ENCODE results near the gene ALKBH4. TPM values are rescaled to one million over a fixed set of nuclear protein-coding genes. Genes with fewer than 3 reads are reported as not detected.
"Not testable (repeated sequence)": the region's sequence is repeated elsewhere in the genome, so short reads cannot be mapped to it uniquely, and the experiment has no call there.

The ALKBH4 gene
- total and polyA plus RNA-seq, 8 donors: 8.6 to 14.1 (median 10.9) TPM

- TF ChIP-seq CTCF (IDR thresholded peaks at IDR 0.05): no peak
- intact Hi-C loops (cut with DNase I): no loop called here
These were observed 5.3 kb downstream of the ALKBH4 start for GRCh38 chr7:102459221-102459844.

GRCh38 chr7:102457352-102457924, 7.2 kb downstream of the ALKBH4 start:
- no peak for TF ChIP-seq CTCF (IDR thresholded peaks at IDR 0.05)
- intact Hi-C loops (cut with DNase I): no loop called here
- Histone ChIP-seq H3K36me3 (peaks cover 0 to 48% of the 10 kb centered on the region in 2 donors), H3K4me3 (no peak overlapping the region), H3K27ac (no peak overlapping the region), H3K4me1 (no peaks in the 10 kb centered on the region), H3K9me3 (no peaks in the 10 kb centered on the region), H3K27me3 (no peaks in the 10 kb centered on the region)
- no peak for ATAC-seq
- DNase-seq: no peak

More at GRCh38 chr7:102459221-102459844, 5.3 kb downstream of the ALKBH4 start:
- H3K27me3 ChIP-seq: no peaks in the 10 kb centered on the region
- H3K4me1 ChIP-seq: peaks cover 6 to 10% of the 10 kb centered on the region in 2 donors
- no peaks in the 10 kb centered on the region for H3K9me3 ChIP-seq
- no peak overlapping the region for H3K27ac ChIP-seq
- peaks cover 0 to 48% of the 10 kb centered on the region in 2 donors for H3K36me3 ChIP-seq
- ATAC-seq (no peak), DNase-seq (no peak)
- H3K4me3 ChIP-seq: no peak overlapping the region

GRCh38 chr7:102456327-102456726, 8.3 kb downstream of the ALKBH4 start:
- DNase-seq (no peak), ATAC-seq (no peak)
- no peak overlapping the region for H3K4me3 ChIP-seq
- H3K9me3 ChIP-seq: no peaks in the 10 kb centered on the region
- no peak for TF ChIP-seq CTCF (IDR thresholded peaks at IDR 0.05)
- intact Hi-C loops (cut with DNase I): no loop called here
- no peaks in the 10 kb centered on the region for H3K4me1 ChIP-seq
- H3K36me3 ChIP-seq: peaks cover 0 to 48% of the 10 kb centered on the region in 2 donors
- no peaks in the 10 kb centered on the region for H3K27me3 ChIP-seq
- H3K27ac ChIP-seq: no peak overlapping the region

- Histone ChIP-seq H3K4me3 (no peak overlapping the region), H3K27me3 (no peaks in the 10 kb centered on the region), H3K9me3 (no peaks in the 10 kb centered on the region), H3K36me3 (peaks cover 0 to 48% of the 10 kb centered on the region in 2 donors), H3K27ac (no peak overlapping the region), H3K4me1 (no peaks in the 10 kb centered on the region)
- no peak for DNase-seq
- intact Hi-C loops (cut with DNase I): no loop called here
- no peak for ATAC-seq
- no peak for TF ChIP-seq CTCF (IDR thresholded peaks at IDR 0.05)
These were observed 9.1 kb downstream of the ALKBH4 start for GRCh38 chr7:102455596-102455995.

GRCh38 chr7:102454932-102455331, 9.7 kb downstream of the ALKBH4 start:
- not testable (repeated sequence) for ATAC-seq

More at GRCh38 chr7:102454932-102455331, 9.7 kb downstream of the ALKBH4 start:
- H3K27me3 ChIP-seq; DNase-seq; H3K27ac ChIP-seq; H3K4me1 ChIP-seq; H3K4me3 ChIP-seq; intact Hi-C loops (cut with DNase I); H3K9me3 ChIP-seq: not testable (repeated sequence)
- H3K36me3 ChIP-seq: peaks cover 0 to 48% of the 10 kb centered on the region in 2 donors

Measured in left lung (tissue), 10 donors.